ENCODE results near the gene USP49. TPM values are rescaled to one million over a fixed set of nuclear protein-coding genes. Genes with fewer than 3 reads are reported as not detected.

The USP49 gene
- total RNA-seq, 1 donor from 2014 or later = 1.7 TPM

GRCh38 chr6:41787219-41787917 is 107.8 kb downstream of the USP49 start, which contains the start of gene TOMM6:
Gene TOMM6, plus strand, starts transcription at chr6:41787694. Its CDS starts 4 bp downstream, at chr6:41787698.
- peak; percentile 98 for DNase-seq (ENCODE audit: low spot score)
- intact Hi-C loops (cut with DNase I) = loop anchor here (1.0 to 5.0 kb wide), 5 partner anchors 110 to 430 kb away; partner anchors contain the start of genes BYSL, MED20, MRPS10 and TAF8

- DNase-seq (ENCODE audit: low spot score) = peak; percentile 95
- intact Hi-C loops (cut with DNase I) = loop anchor here (1.0 to 5.0 kb wide), 5 partner anchors 111 to 431 kb away; partner anchors contain the start of genes BYSL, MED20, MRPS10 and TAF8
These were observed 108.5 kb downstream of the USP49 start for GRCh38 chr6:41786451-41787218.

- DNase-seq (ENCODE audit: low spot score) = no peak
These were observed 109.3 kb downstream of the USP49 start for GRCh38 chr6:41785689-41786450.

GRCh38 chr6:41785254-41785653 is 109.9 kb downstream of the USP49 start:
- intact Hi-C loops (cut with DNase I) = loop anchor here (5.0 kb wide), 2 partner anchors 112 to 152 kb away; partner anchors contain the start of gene USP49

More at GRCh38 chr6:41785689-41786450, 109.3 kb downstream of the USP49 start:
- intact Hi-C loops (cut with DNase I) = loop anchor here (5.0 kb wide), 2 partner anchors 111 to 151 kb away; partner anchors contain the start of gene USP49

GRCh38 chr6:41784581-41785171 is 110.5 kb downstream of the USP49 start:
- DNase-seq (ENCODE audit: low spot score) = peak; percentile 47
- intact Hi-C loops (cut with DNase I) = loop anchor here (5.0 kb wide), 2 partner anchors 113 to 153 kb away; partner anchors contain the start of gene USP49

More at GRCh38 chr6:41785254-41785653, 109.9 kb downstream of the USP49 start:
- peak; percentile 76 for DNase-seq (ENCODE audit: low spot score)

- DNase-seq (ENCODE audit: low spot score) = peak; percentile 56
- intact Hi-C loops (cut with DNase I) = no loop called here
These were observed 111.9 kb downstream of the USP49 start for GRCh38 chr6:41783106-41783780.

- DNase-seq (ENCODE audit: low spot score) = peak; percentile 75
- intact Hi-C loops (cut with DNase I) = loop anchor here (2.0 kb wide), 1 partner anchor 263 kb away; no protein-coding TSS in a partner anchor
These were observed 113.8 kb downstream of the USP49 start for GRCh38 chr6:41781366-41781730.

GRCh38 chr6:41780551-41781365 is 114.4 kb downstream of the USP49 start, which contains the start of gene PRICKLE4:
Gene PRICKLE4, plus strand, starts transcription at chr6:41780782. Its CDS starts 2,692 bp downstream, at chr6:41783474.
- intact Hi-C loops (cut with DNase I) = loop anchor here (2.0 kb wide), 1 partner anchor 264 kb away; no protein-coding TSS in a partner anchor

GRCh38 chr6:41779788-41780550 is 115.2 kb downstream of the USP49 start, which contains the start of gene FRS3:
Gene FRS3, minus strand, starts transcription at chr6:41779900. Its CDS starts 2,913 bp downstream, at chr6:41776987.
- DNase-seq (ENCODE audit: low spot score) = peak; percentile 100
- intact Hi-C loops (cut with DNase I) = loop anchor here (2.0 to 5.0 kb wide), 5 partner anchors 43 to 413 kb away; partner anchors contain the start of gene TFEB

More at GRCh38 chr6:41780551-41781365, 114.4 kb downstream of the USP49 start, which contains the start of gene PRICKLE4:
- peak; percentile 85 for DNase-seq (ENCODE audit: low spot score)

- no peak for DNase-seq (ENCODE audit: low spot score)
- intact Hi-C loops (cut with DNase I) = loop anchor here (5.0 kb wide), 4 partner anchors 42 to 412 kb away; partner anchors contain the start of gene TFEB
These were observed 115.8 kb downstream of the USP49 start for GRCh38 chr6:41779336-41779735.

- DNase-seq (ENCODE audit: low spot score) = peak; percentile 65
- intact Hi-C loops (cut with DNase I) = loop anchor here (5.0 kb wide), 4 partner anchors 42 to 412 kb away; partner anchors contain the start of gene TFEB
These were observed 116.3 kb downstream of the USP49 start for GRCh38 chr6:41778895-41779294.

- peak; percentile 58 for DNase-seq (ENCODE audit: low spot score)
- intact Hi-C loops (cut with DNase I) = loop anchor here (5.0 kb wide), 4 partner anchors 40 to 410 kb away; partner anchors contain the start of gene TFEB
These were observed 117.5 kb downstream of the USP49 start for GRCh38 chr6:41777551-41778285.

- intact Hi-C loops (cut with DNase I) = loop anchor here (2.0 to 5.0 kb wide), 5 partner anchors 38 to 408 kb away; partner anchors contain the start of gene TFEB
These were observed 119.8 kb downstream of the USP49 start for GRCh38 chr6:41775293-41775882.

GRCh38 chr6:41774841-41775240 is 120.3 kb downstream of the USP49 start:
- DNase-seq (ENCODE audit: low spot score) = peak; percentile 27
- intact Hi-C loops (cut with DNase I) = loop anchor here (2.0 to 5.0 kb wide), 5 partner anchors 38 to 408 kb away; partner anchors contain the start of gene TFEB

More at GRCh38 chr6:41775293-41775882, 119.8 kb downstream of the USP49 start:
- DNase-seq (ENCODE audit: low spot score) = no peak
